Osteocyte (in vitro differentiated cells): Measurements from ENCODE around the gene NSUN2. TPM values are rescaled to one million over a fixed set of nuclear protein-coding genes. Genes with fewer than 3 reads are reported as not detected.

Experiments
- DNase-seq: peaks from one replicate; pipeline ENCODE4 v3.0.0; 2021; ENCODE audit warnings: mixed read lengths; ENCODE audit not compliant: unreplicated experiment; ENCODE audit errors: extremely low spot score
- H3K27ac Mint-ChIP-seq: one replicate; pipeline ENCODE4 v1.8.0; 2021; ENCODE audit warnings: mild to moderate bottlenecking, mixed read lengths; ENCODE audit not compliant: unreplicated experiment
- H3K27me3 Mint-ChIP-seq: one replicate; pipeline ENCODE4 v1.8.0; 2021; ENCODE audit warnings: mixed read lengths; ENCODE audit not compliant: unreplicated experiment
- H3K36me3 Mint-ChIP-seq: one replicate; pipeline ENCODE4 v1.8.0; 2021; ENCODE audit warnings: mixed read lengths; ENCODE audit not compliant: unreplicated experiment
- H3K4me1 Mint-ChIP-seq: one replicate; pipeline ENCODE4 v1.8.0; 2021; ENCODE audit warnings: mixed read lengths; ENCODE audit not compliant: unreplicated experiment
- H3K4me3 Mint-ChIP-seq: one replicate; pipeline ENCODE4 v1.8.0; 2021; ENCODE audit warnings: mild to moderate bottlenecking, moderate library complexity, mixed read lengths; ENCODE audit not compliant: unreplicated experiment
- H3K9me3 Mint-ChIP-seq: one replicate; pipeline ENCODE4 v1.8.0; 2021; ENCODE audit warnings: mixed read lengths; ENCODE audit not compliant: unreplicated experiment
- CTCF ChIP-seq: fragments of 200-600 bp; sonication (generic); IDR thresholded peaks from 2 replicates; pipeline ENCODE4 v1.5.0; 2021; ENCODE audit warnings: antibody characterized with exemption, mild to moderate bottlenecking, moderate library complexity
- total RNA-seq: library from RNA; stranded (reverse); gene quantifications from 2 replicates; pipeline ENCODE4 v1.2.1, GENCODE V29; 2021

NSUN2 gene
- total RNA-seq, 1 donor from 2014 or later, result 48.7 TPM

- no peak overlapping the region for H3K4me3 Mint-ChIP-seq
- peaks cover 57% of the 10 kb centered on the region for H3K27me3 Mint-ChIP-seq
- H3K36me3 Mint-ChIP-seq, result no peaks in the 10 kb centered on the region
- DNase-seq, result no peak
- peaks cover 1% of the 10 kb centered on the region for H3K4me1 Mint-ChIP-seq
- no peaks in the 10 kb centered on the region for H3K9me3 Mint-ChIP-seq
- no peak overlapping the region for H3K27ac Mint-ChIP-seq
- TF ChIP-seq CTCF, result no peak
These were observed 46.8 kb downstream of the NSUN2 start for GRCh38 chr5:6585939-6586646.

GRCh38 chr5:6585168-6585567, 47.7 kb downstream of the NSUN2 start:
- no peak for TF ChIP-seq CTCF
- Mint-ChIP-seq H3K9me3 (no peaks in the 10 kb centered on the region), H3K27ac (no peak overlapping the region), H3K4me3 (no peak overlapping the region), H3K27me3 (peaks cover 61% of the 10 kb centered on the region), H3K36me3 (no peaks in the 10 kb centered on the region), H3K4me1 (peaks cover 1% of the 10 kb centered on the region)
- no peak for DNase-seq

GRCh38 chr5:6584727-6585126, 48.1 kb downstream of the NSUN2 start:
- no peak for TF ChIP-seq CTCF
- H3K27ac Mint-ChIP-seq, result no peak overlapping the region
- H3K4me3 Mint-ChIP-seq, result no peak overlapping the region
- H3K4me1 Mint-ChIP-seq, result peaks cover 1% of the 10 kb centered on the region
- DNase-seq, result no peak
- H3K27me3 Mint-ChIP-seq, result peaks cover 61% of the 10 kb centered on the region
- no peaks in the 10 kb centered on the region for H3K9me3 Mint-ChIP-seq
- H3K36me3 Mint-ChIP-seq, result no peaks in the 10 kb centered on the region

GRCh38 chr5:6584101-6584645, 48.7 kb downstream of the NSUN2 start:
- Mint-ChIP-seq H3K36me3 (no peaks in the 10 kb centered on the region), H3K27ac (no peak overlapping the region), H3K27me3 (peaks cover 63% of the 10 kb centered on the region), H3K4me3 (peak overlapping the region; percentile 52), H3K9me3 (no peaks in the 10 kb centered on the region), H3K4me1 (peaks cover 1% of the 10 kb centered on the region)
- no peak for TF ChIP-seq CTCF
- no peak for DNase-seq

GRCh38 chr5:6583049-6583880, 49.6 kb downstream of the NSUN2 start:
- TF ChIP-seq CTCF, result peak; percentile 48
- Mint-ChIP-seq H3K27me3 (peaks cover 61% of the 10 kb centered on the region), H3K9me3 (no peaks in the 10 kb centered on the region), H3K4me1 (peaks cover 1% of the 10 kb centered on the region), H3K36me3 (no peaks in the 10 kb centered on the region), H3K4me3 (peak overlapping the region; percentile 22), H3K27ac (no peak overlapping the region)
- no peak for DNase-seq
